Hematopoietic multipotent progenitor cell treated with erythropoietin and hydrocortisone succinate and interleukin-3 and kit ligand, for 15 days (in vitro differentiated cells): Measurements from ENCODE around the gene NRXN2.
A peak's percentile ranks its signal among the peaks of the same experiment; 100 is the strongest.
"Not testable (repeated sequence)": the region's sequence is repeated elsewhere in the genome, so short reads cannot be mapped to it uniquely, and the experiment has no call there.

Experiments
- DNase-seq: peaks from one replicate; pipeline ENCODE4 v3.0.0-alpha.2; 2015; ENCODE audit warnings: low spot score

NRXN2 gene

GRCh38 chr11:64721359-64721699, 1.7 kb downstream of the NRXN2 start:
- no peak for DNase-seq

GRCh38 chr11:64720640-64721358, 2.2 kb downstream of the NRXN2 start:
- DNase-seq: no peak

- no peak for DNase-seq
Observed at GRCh38 chr11:64720167-64720566, 2.8 kb downstream of the NRXN2 start.

GRCh38 chr11:64719406-64719805, 3.6 kb downstream of the NRXN2 start:
- no peak for DNase-seq

- no peak for DNase-seq
Observed at GRCh38 chr11:64718780-64719124, 4.2 kb downstream of the NRXN2 start.

- no peak for DNase-seq
Observed at GRCh38 chr11:64718084-64718779, 4.8 kb downstream of the NRXN2 start.

- no peak for DNase-seq
Observed at GRCh38 chr11:64717268-64717578, 5.8 kb downstream of the NRXN2 start.

GRCh38 chr11:64716473-64717267, 6.3 kb downstream of the NRXN2 start:
- DNase-seq: no peak

GRCh38 chr11:64715756-64716472, 7.1 kb downstream of the NRXN2 start:
- no peak for DNase-seq

- no peak for DNase-seq
Observed at GRCh38 chr11:64715110-64715509, 7.9 kb downstream of the NRXN2 start.

GRCh38 chr11:64714666-64715065, 8.3 kb downstream of the NRXN2 start:
- no peak for DNase-seq

- no peak for DNase-seq
Observed at GRCh38 chr11:64713781-64714363, 9.1 kb downstream of the NRXN2 start.

- DNase-seq: no peak
Observed at GRCh38 chr11:64713016-64713707, 9.8 kb downstream of the NRXN2 start.

- DNase-seq: peak; percentile 12
Observed at GRCh38 chr11:64712430-64713015, 10.5 kb downstream of the NRXN2 start.

GRCh38 chr11:64711956-64712362, 11.0 kb downstream of the NRXN2 start:
- DNase-seq: no peak

- DNase-seq: no peak
Observed at GRCh38 chr11:64711138-64711955, 11.7 kb downstream of the NRXN2 start.

GRCh38 chr11:64710418-64711137, 12.4 kb downstream of the NRXN2 start:
- no peak for DNase-seq

GRCh38 chr11:64705501-64705900, 17.5 kb downstream of the NRXN2 start:
- no peak for DNase-seq

- DNase-seq: no peak
Observed at GRCh38 chr11:64703048-64703447, 19.9 kb downstream of the NRXN2 start.

- DNase-seq: not testable (repeated sequence)
Observed at GRCh38 chr11:64701956-64702355, 21.0 kb downstream of the NRXN2 start.
